DOHH2 (cell line): ENCODE results near the gene TGM3.

Experiments used
- CTCF ChIP-seq: fragments of 200-600 bp; sonication (generic); IDR thresholded peaks from one replicate; pipeline ENCODE4 v1.5.1; 2014; ENCODE audit warnings: antibody characterized with exemption, mild to moderate bottlenecking, low read depth, low read length; ENCODE audit not compliant: poor library complexity, severe bottlenecking
- EZH2phosphoT487 ChIP-seq: fragments of 200-600 bp; sonication (generic); IDR thresholded peaks from 2 replicates; pipeline ENCODE4 v1.6.1; 2017; ENCODE audit warnings: borderline replicate concordance, mild to moderate bottlenecking, antibody characterized with exemption, low read length, moderate library complexity, mixed read lengths

- no peak for TF ChIP-seq EZH2phosphoT487
- no peak for TF ChIP-seq CTCF
These were observed 515 bp upstream of the TGM3 start for GRCh38 chr20:2295286-2295685.
